HG03439 (cell line): ENCODE results near the gene RNF113B.

Experiments
- ATAC-seq: cut with Tn5 transposase; IDR thresholded peaks from one replicate; pipeline ENCODE4 v1.9.1; 2021; ENCODE audit warnings: mild to moderate bottlenecking, moderate library complexity; ENCODE audit not compliant: unreplicated experiment

Gene RNF113B

DNA sequence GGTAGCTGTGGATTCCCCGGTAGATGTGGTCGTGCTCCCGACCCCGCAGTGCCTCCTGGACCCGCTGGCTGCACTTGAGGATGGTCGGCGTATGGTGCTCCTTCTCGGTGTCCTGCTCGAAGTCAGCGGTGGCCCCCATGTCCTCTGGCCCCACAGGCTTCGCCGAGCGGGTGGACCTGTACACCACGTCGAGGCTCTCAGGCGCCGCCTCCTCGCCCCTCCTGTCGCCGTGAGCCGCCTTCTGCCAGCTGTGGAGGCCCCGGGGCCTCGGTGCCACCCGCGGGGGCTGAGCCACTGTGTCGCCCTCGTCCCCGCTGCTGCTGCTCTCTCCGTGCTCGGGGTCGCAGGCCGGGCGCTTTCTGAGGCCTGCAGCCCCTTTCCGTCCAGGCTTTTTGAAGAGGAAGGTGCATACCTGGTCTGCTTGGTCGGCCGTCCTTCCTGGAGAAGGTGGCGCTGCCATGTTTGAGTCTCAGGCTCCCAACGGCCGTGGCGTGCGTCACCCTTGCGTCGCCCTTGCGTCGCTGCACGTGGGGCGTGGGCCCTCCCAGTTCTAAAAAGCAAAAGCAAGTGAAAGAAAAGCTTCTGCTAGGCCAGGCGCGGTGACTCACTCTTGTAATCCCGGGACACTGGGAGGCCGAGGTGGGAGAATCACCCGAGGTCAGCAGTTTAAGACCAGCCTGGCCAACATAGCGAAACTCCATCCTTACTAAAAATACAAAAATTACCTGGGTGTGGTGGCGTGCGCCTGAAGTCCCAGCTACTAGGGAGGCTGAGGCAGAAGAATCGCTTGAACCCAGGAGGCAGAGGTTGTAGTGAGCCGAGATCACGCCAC lies at the start of gene RNF113B:
TSS of gene RNF113B (minus strand) at position 493 of the 832 bp plus-strand sequence. CDS start at position 460, 33 bp downstream.
- ATAC-seq, result no peak

DNA sequence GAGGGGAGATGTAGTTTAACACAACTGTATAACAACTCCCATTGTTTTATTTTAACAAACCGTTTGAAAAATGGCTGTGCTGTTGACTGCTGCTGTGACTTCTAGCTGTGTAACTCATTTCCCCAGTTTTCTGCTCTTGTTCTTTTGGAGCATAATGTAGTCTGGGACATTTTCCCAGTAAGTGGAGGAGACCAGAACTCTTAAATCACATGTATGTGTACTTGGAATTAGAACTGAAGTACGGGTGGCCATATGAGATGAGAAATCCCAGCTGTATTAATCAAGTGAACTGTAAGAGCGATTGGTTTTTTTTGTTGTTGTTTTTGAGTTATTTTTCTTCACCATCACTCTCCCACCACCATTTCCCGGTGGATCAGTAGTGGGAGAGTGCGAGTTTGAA lies 49.4 kb upstream of the RNF113B start:
- no peak for ATAC-seq

DNA sequence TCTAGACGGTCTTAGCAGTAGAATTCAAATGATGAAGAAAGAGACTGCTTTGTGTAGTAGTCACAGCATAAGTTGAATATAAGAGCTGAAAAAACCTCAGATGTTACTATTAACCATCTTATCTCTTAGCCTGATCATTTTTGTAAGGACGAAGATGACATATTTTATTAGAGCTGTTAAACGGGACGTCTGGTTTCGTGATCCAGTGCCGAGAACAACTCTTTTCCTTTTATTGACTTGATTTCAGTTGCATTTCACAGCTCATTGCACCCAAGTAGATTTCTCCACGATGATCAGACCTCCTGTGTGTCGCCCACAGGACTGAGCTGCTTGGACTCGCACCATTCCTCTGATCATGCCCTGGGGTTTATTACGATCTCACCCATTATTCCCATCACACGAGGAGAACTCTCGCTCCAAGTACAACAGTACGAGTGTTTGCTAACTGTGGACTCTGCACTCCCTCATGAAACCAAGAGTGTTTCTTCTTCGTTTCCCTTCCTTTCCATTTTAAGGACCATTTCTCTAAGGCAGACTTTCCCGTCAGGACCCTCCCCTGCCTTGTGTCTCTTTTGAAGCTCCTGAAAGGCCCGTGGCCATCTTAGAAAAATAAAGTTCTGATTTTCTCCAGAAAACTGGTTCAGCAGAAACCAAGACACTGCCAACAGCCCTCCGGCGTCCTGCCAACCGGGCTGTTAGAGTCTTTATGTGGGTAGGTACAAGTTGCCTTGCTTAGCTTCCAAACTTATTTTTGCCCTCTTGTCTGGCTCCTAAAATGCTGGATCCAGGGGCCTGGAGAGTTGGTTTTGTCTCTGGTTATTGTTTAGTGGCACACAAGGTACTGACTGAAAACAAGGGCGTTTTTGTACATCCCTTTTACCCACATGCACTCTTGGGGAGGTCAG lies 48.2 kb upstream of the RNF113B start:
- ATAC-seq, result no peak

DNA sequence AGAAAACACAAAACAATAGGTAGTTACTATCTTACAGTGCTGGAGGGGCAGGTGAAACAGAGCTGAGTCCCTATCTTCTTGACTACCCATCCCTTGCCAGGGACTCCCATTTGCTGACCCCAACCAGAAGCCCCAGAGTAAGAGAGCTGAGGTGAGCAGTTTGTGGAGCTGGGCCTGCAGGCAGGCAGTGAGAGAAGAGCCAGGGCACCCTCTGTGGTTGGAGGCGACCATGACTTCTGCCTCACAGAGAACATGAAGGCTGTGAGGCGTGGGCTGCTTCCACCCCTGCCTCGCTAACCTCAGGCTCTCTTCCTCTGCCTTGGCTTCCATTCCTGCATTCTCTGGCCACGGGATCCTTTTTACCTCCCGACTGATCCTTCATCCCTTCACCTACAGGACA lies 47.5 kb upstream of the RNF113B start:
- no peak for ATAC-seq

DNA sequence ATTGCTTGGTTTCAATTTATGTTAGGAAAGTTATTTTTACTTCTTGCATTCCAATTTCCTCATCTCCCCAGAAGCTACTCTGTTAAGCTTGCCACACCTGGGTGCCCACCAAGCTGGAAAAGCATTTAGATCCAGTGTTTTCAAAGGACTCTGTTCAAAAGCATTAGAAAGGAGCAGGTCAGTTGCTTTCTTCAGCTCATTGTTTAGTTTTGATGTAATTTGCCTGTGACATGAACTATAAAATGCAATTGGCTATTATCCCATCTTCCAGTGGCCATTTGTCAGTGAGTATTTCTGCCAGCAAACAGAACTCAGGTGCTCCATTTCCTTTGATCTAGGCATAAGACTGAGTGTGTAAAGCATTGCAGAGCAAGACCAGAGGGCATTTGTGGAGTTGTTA lies 46.7 kb upstream of the RNF113B start:
- ATAC-seq, result no peak

DNA sequence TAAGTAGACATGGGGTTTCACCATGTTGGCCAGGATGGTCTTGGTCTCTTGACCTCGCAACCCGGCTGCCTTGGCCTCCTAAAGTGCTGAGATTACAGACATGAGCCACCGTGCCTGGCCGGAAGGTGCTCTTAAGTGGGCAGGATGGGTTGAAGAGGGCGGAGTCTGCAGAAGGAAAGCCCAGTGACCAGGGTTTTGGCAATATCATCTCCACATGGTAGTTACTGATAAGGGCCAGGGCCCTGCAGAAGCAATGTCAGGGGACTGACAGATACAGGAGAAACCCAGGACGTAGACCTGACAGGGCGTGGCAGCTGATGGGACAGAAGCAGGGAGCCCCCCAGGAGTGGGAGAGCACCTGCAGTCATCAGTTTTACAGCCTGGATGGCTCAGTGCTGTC lies 45.7 kb upstream of the RNF113B start:
- ATAC-seq, result no peak

DNA sequence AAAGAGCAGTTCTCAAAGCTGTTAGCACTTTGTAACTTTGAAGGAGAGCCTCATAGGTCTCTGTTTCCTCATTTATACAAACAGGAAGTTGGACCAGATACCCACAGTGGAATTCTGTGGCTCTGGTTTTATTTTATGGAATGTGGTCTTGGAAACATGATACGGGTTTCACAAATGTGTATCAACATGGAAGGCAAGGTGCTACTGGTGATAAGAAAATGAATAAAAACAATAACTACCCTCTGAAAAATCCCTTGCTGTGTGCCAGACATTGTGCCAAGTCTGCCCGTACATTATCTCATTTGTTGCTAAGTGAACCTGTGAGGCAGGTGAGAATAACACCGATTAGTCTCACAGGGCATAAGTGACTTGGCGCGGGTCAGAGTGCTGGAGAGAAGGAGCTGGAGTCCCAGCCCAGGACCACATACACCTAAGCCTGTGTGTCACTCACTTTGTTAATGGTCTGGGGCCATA lies 45.0 kb upstream of the RNF113B start:
- no peak for ATAC-seq

DNA sequence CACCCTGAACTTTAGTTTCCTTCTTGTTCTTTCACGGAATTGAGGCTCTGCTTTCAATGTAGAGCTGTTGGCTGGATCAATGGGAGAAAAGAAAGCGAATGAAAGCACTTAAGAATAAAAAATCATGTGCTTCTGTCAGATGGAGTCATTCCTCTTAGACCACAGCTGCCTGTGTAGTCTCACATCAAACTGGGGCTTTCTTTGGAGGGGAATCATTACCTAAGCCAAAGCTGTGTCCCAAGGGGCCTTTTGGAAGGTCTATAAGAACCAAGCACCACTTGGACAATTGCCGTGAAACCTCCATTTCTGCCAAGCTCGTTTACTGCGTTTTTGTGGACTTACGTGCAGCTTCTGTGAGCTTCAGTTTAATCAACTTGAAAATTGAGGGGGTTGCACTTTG lies 44.2 kb upstream of the RNF113B start:
- ATAC-seq, result no peak

DNA sequence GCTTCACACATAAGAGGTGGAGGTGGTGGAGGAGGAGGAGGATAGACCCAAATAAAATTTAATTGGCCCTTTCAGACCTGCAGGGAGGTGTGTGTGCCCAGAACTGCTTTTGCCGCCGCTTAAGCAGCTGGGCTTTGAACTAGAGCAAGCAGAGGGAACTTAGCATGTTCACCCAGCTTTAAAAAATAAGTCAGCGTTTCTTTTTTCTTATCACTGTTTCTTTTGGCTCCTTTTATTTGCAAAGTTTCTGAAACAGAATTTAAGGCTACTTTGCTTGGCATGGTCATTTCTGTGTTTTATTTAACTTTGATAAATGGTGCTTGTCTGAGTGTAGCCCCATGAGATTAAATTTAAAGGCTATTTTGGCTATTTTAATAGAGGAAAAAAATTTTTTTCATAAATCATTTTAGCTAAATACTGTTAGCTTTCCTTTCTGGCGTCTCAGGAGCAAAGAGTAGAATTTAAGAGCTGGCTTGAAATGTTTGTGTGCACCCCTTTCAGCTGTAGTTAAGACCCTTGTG lies 43.3 kb upstream of the RNF113B start:
- ATAC-seq, result no peak

DNA sequence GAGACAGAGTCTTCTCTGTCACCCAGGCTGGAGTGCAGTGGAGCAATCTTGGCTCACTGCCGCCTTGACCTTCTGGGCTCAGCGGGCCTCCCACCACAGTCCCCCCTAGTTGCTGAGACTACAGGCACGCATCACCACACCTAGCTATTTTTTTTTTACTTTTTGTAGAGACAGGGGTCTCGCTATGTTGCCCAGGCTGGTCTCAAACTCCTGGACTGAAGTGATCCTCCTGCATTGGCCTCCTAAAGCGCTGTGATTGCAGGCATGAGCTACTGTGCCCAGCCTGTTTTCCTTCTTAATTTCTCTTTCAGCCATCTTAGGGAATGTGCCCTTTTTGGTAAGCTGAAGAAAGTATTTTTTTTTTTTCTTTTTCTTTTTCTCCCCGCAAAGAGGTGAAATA lies 42.6 kb upstream of the RNF113B start:
- ATAC-seq, result no peak

DNA sequence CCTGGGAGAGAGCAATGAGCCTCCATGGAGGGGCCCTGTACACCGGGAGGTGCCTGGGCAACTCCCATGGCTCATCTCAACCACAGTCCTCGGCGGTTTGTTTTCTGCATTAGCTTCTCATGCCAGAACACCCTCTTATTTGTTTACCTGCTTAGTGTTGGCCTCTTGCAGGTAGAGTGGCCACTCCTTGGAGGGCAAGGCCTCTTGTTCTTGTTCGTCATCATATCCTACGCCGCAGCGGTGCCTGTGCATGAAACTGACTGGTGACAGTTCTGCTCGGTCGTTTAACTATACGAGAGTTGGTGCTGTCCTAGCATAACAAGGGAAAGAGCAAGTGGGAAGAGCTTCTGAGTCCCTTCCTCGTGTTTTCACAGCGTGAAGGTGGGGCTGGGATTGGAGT lies 40.5 kb upstream of the RNF113B start:
- no peak for ATAC-seq

DNA sequence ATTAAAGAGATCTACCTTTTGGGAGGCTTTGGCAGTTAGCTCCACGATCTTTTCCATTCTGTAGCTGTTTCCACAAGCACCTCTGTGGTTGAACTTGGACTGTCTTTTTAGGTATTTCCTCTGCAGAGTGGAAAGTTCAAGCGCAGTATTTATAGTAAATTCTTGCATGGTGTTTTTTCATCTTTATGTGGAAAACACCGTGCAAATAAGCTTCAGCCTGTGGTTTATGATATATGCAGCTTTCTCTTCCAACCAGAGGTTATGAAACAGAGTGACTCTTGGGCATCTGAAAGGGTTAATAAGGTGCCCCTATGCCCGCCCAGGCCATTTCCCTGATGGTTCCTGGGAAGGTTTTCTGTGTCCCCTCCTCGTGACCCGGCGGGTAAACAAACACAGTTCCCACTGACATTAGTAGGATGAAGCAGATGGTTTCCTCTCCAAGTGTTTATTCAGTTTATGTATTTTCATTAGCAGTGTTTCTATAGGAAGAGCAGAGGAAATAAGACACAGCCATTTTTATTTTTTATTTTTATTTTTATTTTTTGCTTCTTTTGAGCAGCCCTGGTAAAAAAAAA lies 39.7 kb upstream of the RNF113B start:
- no peak for ATAC-seq

DNA sequence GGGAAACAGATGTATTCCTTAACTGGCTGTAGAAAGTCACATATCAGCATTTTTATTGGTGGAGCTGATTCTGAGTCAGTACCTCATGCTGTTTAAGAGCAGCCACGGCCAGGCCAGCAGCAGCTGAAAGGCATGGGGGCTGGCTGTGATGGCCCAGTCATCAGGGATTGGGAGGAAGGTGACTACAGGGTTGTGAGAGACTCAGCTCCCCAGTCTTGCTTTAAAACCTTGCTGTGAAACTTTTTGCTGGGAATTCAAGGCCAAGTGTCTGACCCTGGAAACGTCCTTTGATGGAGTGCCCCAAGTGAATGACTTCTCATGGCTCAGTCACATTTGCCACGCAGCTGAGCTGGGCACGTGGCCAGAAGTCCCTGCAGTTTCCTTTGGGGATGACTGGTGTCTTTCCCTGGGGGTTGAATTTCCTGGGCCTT lies 39.1 kb upstream of the RNF113B start:
- ATAC-seq, result no peak

DNA sequence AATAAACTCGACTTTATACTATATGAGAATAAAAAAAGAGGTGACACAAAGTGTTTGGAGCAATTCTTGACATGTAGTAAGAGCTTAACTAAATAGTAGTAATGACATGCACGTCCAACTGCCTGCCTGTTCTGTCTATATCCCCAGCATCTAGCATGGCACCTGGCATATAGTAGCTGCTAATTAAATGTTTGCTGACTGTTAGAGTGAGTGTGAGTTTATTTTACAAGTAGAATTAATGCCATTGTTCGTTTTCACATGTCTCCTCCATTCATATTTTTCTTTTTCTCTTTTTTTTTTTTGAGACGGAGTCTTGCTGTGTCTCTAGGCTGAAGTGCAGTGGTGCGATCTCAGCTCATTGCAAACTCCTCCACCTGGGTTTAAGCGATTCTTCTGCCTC lies 38.4 kb upstream of the RNF113B start:
- no peak for ATAC-seq

DNA sequence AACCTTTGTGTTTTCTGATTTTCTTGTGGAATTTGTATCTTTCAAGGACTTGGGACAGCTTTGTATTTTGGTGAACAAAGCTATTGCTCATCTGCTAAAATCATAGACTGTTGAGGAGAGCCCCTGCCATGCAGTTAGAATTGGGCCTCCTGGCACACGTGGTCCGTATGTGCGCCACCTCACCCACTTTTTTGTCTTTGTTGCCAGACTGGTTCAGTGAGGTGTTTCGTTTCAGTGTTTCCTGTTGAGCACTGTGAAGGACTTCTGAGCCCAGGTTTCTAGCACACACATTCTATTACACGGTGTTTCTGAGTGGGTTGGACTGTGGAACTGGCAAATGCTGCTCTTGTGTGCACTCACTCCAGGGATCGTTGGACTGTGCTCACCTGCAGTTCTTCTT lies 37.6 kb upstream of the RNF113B start:
- ATAC-seq, result no peak

DNA sequence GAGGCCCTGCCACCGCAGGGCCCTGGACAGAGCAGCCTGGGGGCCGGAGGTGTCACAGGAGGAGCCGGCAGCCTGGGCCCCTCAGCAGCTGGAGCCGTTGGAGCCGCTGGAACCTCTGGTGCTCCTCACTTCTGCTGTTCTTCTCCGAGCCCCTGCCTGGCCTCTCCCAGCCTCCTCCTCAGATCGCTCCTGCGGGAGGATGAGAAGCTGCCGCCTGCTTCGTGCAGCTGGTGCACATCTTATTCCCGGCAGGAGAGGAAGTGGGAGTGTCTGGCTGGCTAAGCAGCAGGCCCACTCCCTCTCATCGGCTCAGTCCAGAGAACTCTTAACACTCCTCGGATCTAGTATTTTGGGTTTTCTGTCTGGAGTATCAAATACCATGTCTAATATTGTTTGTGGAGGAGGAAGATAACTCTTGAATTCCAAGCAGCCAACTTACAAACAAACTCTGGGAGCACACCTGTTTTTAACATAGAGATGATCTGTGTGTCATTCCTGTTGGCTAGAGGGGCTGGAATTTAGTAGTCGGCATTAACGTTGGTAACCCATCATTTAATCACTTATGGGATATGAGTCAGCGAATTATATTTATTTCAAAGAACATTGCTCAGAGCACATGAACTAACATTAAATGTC lies 37.1 kb upstream of the RNF113B start:
- no peak for ATAC-seq

DNA sequence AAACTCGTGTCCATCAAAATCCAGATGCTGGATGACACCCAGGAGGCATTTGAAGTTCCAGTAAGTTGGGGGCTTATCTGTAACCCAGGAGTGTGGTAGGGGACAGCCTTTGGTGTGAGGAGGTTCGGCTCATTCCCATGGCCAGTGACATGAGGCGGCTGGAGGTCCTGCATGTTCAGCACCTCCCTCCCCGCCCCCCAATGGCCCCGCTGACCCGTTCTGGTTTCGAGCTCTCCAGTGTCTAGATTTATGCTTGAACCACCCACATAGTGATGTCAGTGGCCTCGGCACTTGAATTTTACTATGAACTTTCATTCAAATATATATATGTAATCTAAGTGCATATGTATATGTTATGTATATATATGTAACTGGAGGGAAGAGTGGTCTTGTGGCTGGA lies 36.3 kb upstream of the RNF113B start:
- no peak for ATAC-seq

DNA sequence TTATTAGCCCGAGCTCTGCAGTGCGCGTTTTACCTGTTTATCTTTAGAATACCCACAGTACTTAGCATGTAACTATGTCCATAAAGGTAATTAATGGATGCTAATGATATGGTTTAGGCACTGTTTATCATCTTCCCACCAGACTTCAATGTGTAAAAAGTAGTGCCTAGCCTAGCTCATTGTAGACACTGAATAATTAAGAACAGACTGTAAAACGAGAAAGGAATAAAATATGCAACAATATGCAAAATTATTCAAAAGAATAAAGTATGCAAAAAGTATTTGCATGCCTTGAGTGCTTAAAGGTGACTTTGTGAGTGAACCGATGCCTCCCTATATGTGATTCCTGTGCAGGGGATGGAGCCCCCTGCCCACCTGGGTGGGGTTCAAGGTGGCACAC lies 35.7 kb upstream of the RNF113B start:
- ATAC-seq, result no peak

DNA sequence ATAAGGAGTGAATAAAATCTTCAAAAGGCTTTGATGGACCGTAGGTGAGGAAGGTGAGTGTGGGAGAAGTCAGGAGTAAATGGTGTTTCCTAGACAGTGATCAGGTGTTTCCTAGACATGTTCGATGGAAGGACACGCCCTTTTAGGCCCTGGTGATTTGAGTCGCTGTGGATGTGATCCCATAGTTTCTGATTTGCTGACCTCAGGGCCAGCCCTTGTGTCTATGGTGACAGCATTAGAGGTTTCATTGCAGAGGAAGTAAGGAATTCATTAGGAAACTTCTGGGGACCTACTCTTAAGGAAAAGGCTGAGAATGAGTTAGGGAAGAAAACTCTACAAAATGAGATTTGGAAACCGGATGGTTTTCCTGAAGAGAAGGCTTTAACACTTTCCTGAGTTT lies 31.5 kb upstream of the RNF113B start:
- ATAC-seq, result no peak

DNA sequence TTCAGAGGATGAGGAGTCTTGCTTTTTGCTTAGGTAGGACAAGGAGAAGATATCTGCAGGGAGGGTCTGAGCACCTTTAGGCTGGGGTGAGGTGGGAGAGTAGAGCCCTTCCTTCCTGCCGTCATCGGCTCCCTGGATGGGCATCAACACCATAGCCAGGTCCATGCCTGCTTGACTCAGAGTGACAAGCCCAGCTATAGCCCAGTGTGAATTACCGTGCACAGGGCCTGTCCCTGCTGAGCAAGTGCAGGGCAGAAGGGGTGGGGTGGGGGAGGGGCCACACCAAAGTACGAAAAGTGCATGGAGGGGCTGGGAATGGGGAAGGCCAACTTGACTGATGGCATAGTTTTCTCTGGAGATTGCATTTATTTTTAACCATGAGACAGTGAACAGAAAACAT lies 30.3 kb upstream of the RNF113B start:
- ATAC-seq, result no peak

DNA sequence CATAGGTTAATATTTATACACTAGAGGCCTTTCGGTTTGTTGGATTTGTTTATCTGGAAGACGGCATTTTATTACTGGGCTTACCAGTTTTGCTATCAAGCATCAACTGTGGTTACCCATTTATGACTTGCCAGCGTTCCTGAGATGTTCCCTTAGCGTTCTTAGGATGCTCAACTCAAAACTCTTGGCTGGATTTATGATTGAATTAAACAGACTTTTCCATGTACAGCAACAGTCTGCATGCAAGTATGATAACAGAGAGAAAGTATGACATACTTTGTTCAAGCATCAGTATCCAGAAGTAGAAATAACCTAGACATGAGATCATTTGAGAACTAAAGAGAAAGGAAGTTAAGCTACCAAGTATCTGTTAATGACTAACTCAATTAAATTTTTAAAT lies 29.9 kb upstream of the RNF113B start:
- no peak for ATAC-seq
